ENCODE measurements around the gene MAN1C1. TPM values are rescaled to one million over a fixed set of nuclear protein-coding genes. Genes with fewer than 3 reads are reported as not detected.

Gene MAN1C1
- polyA plus RNA-seq, 1 of the 3 experiments (the other 2 are of a cell fraction), result 0.20 TPM

- DNase-seq, result no peak
- no peaks in the 10 kb centered on the region for H3K9me2 ChIP-seq
- ChIA-PET POLR2A (no interaction called here), CTCF (interaction anchor here (1.0 to 2.1 kb wide), 6 partner anchors 15 to 186 kb away, joined by 3 to 6 read pairs (median 4); no protein-coding TSS in a partner anchor)
- H3K27ac ChIP-seq (ENCODE audit: low read depth in 2 of 2, low read length in 1 of 2), result no peak overlapping the region
- no peaks in the 10 kb centered on the region for H3K9me3 ChIP-seq
- TF ChIP-seq MXI1 (IDR thresholded peaks at IDR 0.05; ENCODE audit: low read depth, low read length), result no peak
- no peak for TF ChIP-seq REST (IDR thresholded peaks at IDR 0.05; ENCODE audit: low read depth, low read length)
- TF ChIP-seq YY1 (IDR thresholded peaks at IDR 0.05; ENCODE audit: low read depth), result no peak
- no peak for TF ChIP-seq JUND (IDR thresholded peaks at IDR 0.05)
- H3K9ac ChIP-seq, result no peak overlapping the region
- no peaks in the 10 kb centered on the region for H3F3A ChIP-seq (replicated peaks; ENCODE audit: insufficient read depth)
- H3K4me3 ChIP-seq (ENCODE audit: low read depth in 2 of 2, low read length in 1 of 2), result no peak overlapping the region
- 66% methylated on average over 3 of the region's 3 CpGs for WGBS (ENCODE audit: low lambda C conversion rate)
- no peaks in the 10 kb centered on the region for H4K20me1 ChIP-seq (ENCODE audit: insufficient read depth)
- H2AFZ ChIP-seq (ENCODE audit: low read depth), result no peak overlapping the region
- no peak overlapping the region for H3K4me2 ChIP-seq
- peaks cover 28% of the 10 kb centered on the region; the same call in 1 of the 2 replicates for H3K27me3 ChIP-seq (ENCODE audit: insufficient read depth)
- no peaks in the 10 kb centered on the region for H3K36me3 ChIP-seq (replicated peaks in 1 of 2; ENCODE audit: control insufficient read depth in 1 of 2, insufficient read depth in 2 of 2, low read length in 1 of 2)
- no peaks in the 10 kb centered on the region for H3K79me2 ChIP-seq (ENCODE audit: insufficient read depth)
- H3K4me1 ChIP-seq (ENCODE audit: control insufficient read depth in 1 of 2, insufficient read depth in 2 of 2, low read depth in 1 of 2, low read length in 1 of 2), result peaks cover 0 to 9% of the 10 kb centered on the region in 2 experiments; a peak in 1 of 4 replicates
Measured at GRCh38 chr1:25624156-25624555, 7.6 kb downstream of the MAN1C1 start.

GRCh38 chr1:25624604-25625003 is 8.0 kb downstream of the MAN1C1 start:
- TF ChIP-seq RXRA (IDR thresholded peaks at IDR 0.05; ENCODE audit: borderline replicate concordance, low read depth), result no peak
- TF ChIP-seq USF1 (IDR thresholded peaks at IDR 0.05; ENCODE audit: borderline replicate concordance, low read depth), result no peak
- TF ChIP-seq JUND (IDR thresholded peaks at IDR 0.05), result no peak
- no peak for TF ChIP-seq REST (IDR thresholded peaks at IDR 0.05; ENCODE audit: low read depth, low read length)
- no peak for TF ChIP-seq CHD2 (IDR thresholded peaks at IDR 0.05; ENCODE audit: low read length, partially characterized antibody)
- no peak for TF ChIP-seq USF2 (IDR thresholded peaks at IDR 0.05; ENCODE audit: borderline replicate concordance, low read depth, low read length)
- TF ChIP-seq RAD21 (IDR thresholded peaks at IDR 0.05; ENCODE audit: low read length), result no peak
- TF ChIP-seq TAF1 (IDR thresholded peaks at IDR 0.05; ENCODE audit: borderline replicate concordance, low read depth, low read length), result no peak
- no peak for TF ChIP-seq TEAD4 (IDR thresholded peaks at IDR 0.05; ENCODE audit: borderline replicate concordance, insufficient read depth)
- no peak for TF ChIP-seq SMC3 (IDR thresholded peaks at IDR 0.05; ENCODE audit: low read depth, low read length)
- no peak for TF ChIP-seq TCF12 (IDR thresholded peaks at IDR 0.05)
- TF ChIP-seq ELF1 (IDR thresholded peaks at IDR 0.05), result no peak
- no peak for TF ChIP-seq IRF3 (IDR thresholded peaks at IDR 0.05; ENCODE audit: low read depth, low read length)
- TF ChIP-seq FOXM1 (IDR thresholded peaks at IDR 0.05; ENCODE audit: low read depth), result no peak
- TF ChIP-seq GABPA (IDR thresholded peaks at IDR 0.05; ENCODE audit: low read depth), result no peak
- H3K4me1 ChIP-seq (ENCODE audit: control insufficient read depth in 1 of 2, insufficient read depth in 2 of 2, low read depth in 1 of 2, low read length in 1 of 2), result peaks cover 2 to 6% of the 10 kb centered on the region in 2 experiments; a peak in 1 of 4 replicates
- H3K79me2 ChIP-seq (ENCODE audit: insufficient read depth), result no peaks in the 10 kb centered on the region
- H3K9me3 ChIP-seq, result no peaks in the 10 kb centered on the region
- no peaks in the 10 kb centered on the region for H3F3A ChIP-seq (replicated peaks; ENCODE audit: insufficient read depth)
- 76% methylated on average over 5 of the region's 5 CpGs for WGBS (ENCODE audit: low lambda C conversion rate)
- H3K27ac ChIP-seq (ENCODE audit: low read depth in 2 of 2, low read length in 1 of 2), result no peak overlapping the region
- CTCF ChIA-PET, result interaction anchor here (1.0 to 1.7 kb wide), 4 partner anchors 15 to 186 kb away, joined by 3 to 4 read pairs (median 4); no protein-coding TSS in a partner anchor
- H2AFZ ChIP-seq (ENCODE audit: low read depth), result no peak overlapping the region
- no peaks in the 10 kb centered on the region for H3K36me3 ChIP-seq (replicated peaks in 1 of 2; ENCODE audit: control insufficient read depth in 1 of 2, insufficient read depth in 2 of 2, low read length in 1 of 2)
- no peaks in the 10 kb centered on the region for H3K9me2 ChIP-seq
- no peak for DNase-seq
- H3K27me3 ChIP-seq (ENCODE audit: insufficient read depth), result peaks cover 26% of the 10 kb centered on the region; the same call in 1 of the 2 replicates
- H3K9ac ChIP-seq, result no peak overlapping the region
- POLR2A ChIA-PET, result no interaction called here
- no peak overlapping the region for H3K4me3 ChIP-seq (ENCODE audit: low read depth in 2 of 2, low read length in 1 of 2)
- no peaks in the 10 kb centered on the region for H4K20me1 ChIP-seq (ENCODE audit: insufficient read depth)
- no peak overlapping the region for H3K4me2 ChIP-seq
